Stimulated activated CD8-positive, alpha-beta memory T cell treated with anti-CD3 and anti-CD28 coated beads, Interleukin-15, amount 100 ng/mL, for 4 hours (primary cell): ENCODE measurements around the gene CNTNAP2.
"Not testable (repeated sequence)": the region's sequence is repeated elsewhere in the genome, so short reads cannot be mapped to it uniquely, and the experiment has no call there.

Experiments used
- DNase-seq, 2 donors: peaks; one replicate each; pipeline ENCODE4 v3.0.0-alpha.2; 2020; ENCODE audit warnings: low read depth in 2 of 2

The CNTNAP2 gene

GRCh38 chr7:148299350-148300276, 2183.0 kb downstream of the CNTNAP2 start:
- no peak for DNase-seq

DNA sequence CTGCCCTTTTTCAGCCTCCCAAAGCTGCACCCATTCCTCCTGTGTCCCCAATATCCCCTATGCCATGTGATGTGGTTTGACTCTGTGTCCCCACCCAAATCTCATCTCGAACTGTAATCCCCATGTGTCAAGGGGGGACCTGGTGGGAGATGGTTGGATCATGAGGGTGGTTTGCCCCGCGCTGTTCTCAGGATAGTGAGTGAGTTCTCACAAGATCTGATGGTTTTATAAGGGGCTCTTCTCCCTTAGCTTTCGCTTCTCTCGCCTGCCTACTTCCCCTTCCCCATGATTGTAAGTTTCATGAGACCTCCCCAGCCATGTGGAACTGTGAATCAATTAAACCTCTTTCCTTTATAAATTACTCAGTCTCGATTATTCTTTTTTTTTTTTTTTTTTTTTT, 2185.8 kb downstream of the CNTNAP2 start:
- not testable (repeated sequence) for DNase-seq

DNA sequence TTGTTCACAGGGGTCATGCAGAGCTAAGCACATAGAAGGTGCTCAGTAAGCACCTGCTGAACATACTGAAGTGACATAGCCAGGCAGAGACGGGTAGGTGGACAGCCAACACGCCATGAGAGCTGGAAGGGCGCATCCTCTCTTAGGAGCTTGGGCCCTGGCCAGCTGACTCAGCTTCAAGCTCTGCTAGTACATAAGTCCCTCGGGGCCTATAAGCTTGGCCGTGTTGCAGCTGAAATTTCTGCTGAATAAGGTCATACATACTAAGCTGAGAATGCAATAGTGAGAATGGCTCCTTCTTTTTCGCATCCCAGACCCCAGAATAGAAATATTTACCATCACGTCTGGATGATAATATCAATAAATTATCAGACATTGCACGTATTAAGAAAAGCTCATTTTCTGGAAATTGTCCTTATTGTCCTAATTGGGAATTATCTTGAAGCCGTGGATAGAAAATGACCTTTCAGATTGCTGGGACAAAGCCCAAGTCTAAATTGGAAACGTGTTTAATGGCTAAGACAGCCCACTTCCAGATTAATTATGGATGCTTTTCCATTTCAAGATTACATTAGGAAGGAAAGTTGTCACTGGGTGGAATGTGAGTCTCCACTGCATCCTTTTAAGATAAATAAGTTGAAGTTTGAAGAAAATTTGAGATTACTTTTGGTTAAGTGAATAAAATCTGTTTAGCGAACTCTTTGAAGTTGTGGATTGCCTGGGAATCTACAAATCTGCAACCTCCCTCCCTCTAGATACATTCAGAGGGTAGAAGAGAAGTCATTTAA, 2186.9 kb downstream of the CNTNAP2 start:
- DNase-seq: no peak

DNA sequence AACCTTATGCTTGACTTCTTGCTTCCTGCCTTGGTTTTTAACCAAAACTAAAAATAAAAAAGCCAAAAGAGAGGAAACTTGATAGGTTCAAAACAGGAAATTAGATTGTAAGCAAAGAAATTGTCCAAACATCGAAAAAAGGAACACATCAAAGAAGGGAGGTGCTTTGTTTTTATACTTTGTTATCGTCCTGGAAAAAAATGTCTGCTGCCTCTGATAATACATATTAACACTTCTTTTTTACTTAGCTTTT, 2187.4 kb downstream of the CNTNAP2 start:
- no peak for DNase-seq

DNA sequence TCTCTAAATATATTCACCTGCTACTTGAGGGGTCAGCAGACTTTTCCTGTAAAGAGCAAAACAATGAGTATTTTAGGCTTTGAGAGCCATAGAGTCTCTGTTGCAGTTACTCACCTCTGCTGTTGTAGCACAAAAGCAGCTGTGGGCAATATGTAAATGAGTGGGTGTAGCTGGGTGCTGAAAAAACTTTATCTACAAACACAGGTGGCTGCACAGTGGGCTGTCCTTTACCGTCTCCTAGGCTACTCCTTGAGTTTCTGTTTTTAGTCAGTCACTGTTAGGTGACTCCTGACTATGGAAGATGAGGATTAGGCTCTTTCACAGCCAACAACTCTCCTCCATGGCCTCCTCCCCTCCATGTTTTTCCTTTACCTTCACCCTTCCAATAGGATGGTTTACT, 2187.9 kb downstream of the CNTNAP2 start:
- DNase-seq: no peak

DNA sequence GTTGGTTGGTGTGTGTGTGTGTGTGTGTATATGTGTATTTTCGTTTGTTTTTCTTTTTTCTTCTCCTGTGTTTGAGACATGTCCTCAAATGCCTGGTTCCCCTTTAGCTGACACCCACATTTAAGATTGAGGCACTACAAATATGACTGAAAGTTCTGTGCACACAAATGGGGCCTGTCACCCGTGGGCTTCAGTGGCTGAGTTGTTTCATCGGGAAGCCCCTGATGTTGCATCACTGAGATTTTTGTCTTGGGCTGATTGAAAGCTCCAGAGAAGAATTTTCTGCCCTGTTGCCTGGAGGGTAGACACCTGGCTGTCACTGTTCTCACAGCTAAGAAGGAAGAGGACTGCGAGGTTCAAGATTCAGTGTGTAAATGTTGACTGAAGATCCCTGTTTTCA, 2190.2 kb downstream of the CNTNAP2 start:
- no peak for DNase-seq

- no peak for DNase-seq
Observed at GRCh38 chr7:148318102-148318811, 2201.7 kb downstream of the CNTNAP2 start.

GRCh38 chr7:148318838-148319237, 2202.2 kb downstream of the CNTNAP2 start:
- DNase-seq: no peak

GRCh38 chr7:148319316-148319808, 2202.8 kb downstream of the CNTNAP2 start:
- DNase-seq: no peak

GRCh38 chr7:148325208-148325607, 2208.6 kb downstream of the CNTNAP2 start:
- no peak for DNase-seq

- no peak for DNase-seq
Observed at GRCh38 chr7:148327379-148327778, 2210.8 kb downstream of the CNTNAP2 start.

DNA sequence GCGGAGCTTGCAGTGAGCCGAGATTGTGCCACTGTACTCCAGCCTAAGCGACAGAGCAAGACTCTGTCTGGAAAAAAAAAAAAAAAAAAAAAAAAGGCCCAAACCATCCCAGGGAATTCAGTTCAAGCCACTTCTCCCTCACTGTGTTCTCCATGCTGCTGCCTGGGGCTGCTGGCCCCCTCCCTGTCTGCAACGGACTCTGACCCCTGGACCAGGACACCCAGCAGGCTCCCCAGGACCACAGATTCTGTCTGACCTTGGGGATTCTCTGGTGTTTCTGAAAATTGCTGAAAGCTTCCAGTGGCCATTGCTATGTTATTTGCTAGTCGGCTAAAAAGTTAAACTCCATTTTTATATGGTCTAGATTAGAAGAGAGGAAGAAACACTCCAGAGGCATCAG, 2212.3 kb downstream of the CNTNAP2 start:
- DNase-seq: no peak

DNA sequence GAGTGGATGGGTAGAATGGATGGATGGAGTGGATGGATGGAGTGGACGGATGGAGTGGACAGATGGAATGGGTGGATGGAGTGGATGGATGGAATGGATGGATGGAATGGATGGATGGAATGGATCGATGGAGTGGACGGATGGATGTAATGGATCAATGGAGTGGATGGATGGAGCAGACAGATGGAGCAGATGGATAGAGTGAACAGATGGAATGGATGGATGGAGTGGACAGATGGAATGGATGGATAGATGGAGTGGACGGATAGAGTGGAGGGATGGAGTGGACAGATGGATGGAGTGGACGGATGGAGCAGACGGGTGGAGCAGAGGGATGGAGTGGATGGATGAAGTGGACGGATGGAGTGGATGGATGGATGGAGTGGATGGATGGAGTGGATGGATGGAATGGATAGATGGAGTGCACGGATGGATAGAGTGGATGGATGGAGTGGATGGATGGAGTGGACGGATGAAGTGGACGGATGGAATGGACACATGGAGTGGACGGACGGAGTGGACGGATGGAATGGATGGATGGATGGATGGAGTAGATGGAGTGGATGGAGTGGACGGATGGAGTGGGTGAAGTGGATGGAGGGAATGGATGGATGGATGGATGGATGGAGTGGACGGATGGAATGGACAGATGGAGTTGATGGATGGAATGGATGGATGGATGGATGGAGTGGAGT, 2213.7 kb downstream of the CNTNAP2 start:
- DNase-seq: no peak

DNA sequence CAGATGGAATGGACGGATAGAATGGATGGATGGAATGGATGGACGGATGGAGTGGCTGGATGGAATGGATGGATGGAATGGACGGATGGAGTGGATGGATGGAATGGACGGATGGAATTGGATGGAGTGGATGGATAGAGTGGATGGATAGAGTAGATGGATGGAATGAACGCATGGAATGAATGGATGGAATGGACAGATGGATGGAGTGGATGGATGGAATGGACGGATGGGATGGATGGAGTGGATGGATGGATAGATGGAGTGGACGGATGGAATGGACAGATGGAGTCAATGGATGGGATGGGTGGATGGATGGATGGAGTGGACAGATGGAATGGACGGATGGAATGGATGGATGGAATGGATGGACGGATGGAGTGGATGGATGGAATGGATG, 2214.2 kb downstream of the CNTNAP2 start:
- no peak for DNase-seq

- DNase-seq: not testable (repeated sequence)
Observed at GRCh38 chr7:148331456-148331855, 2214.9 kb downstream of the CNTNAP2 start.

DNA sequence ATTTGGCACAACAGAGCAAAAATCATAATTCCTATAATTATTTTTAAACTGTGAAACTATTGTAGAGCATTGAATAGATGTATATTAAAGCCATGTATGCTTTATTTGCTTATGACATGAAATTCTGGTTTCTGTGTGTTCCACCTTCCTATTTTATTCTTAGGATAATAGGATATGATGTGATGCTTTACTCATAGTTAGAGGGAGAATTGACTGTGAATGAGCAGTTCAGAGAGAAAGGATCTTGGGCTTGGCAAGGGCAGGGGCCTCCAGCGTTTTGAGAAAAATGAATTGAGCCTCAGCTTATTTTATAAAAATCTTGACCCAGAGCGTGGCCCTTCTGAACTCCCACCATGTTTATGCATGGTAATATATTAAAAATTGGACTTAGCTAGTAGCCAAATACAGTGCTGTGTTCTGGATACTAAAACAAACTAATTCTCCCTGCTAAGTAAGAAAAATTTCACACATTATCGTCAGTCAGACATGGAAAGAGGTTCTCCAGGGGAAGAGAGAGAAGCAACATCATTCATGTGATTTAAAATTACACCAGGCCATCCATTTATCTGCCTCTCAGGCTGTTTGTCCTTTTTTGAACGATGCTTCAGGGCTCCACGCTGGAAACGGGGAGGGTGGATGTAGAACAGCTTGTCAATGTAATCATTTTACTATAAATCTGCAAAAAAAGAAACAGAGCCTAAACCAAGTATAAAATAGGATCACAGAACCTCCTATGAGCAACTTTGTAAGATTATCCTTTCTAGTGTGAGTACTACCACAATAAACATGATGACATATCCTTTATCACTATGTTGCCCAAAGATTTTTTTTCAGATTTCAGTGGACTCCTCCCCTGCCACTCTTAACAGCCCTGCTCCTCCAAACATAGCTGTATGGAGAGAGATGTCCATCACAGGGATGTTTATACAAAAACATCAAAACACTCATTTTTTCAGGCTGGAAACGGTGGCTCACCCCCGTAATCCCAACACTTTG, 2215.9 kb downstream of the CNTNAP2 start:
- no peak for DNase-seq

- DNase-seq: no peak
Observed at GRCh38 chr7:148334441-148334956, 2217.9 kb downstream of the CNTNAP2 start.

GRCh38 chr7:148334959-148335577, 2218.5 kb downstream of the CNTNAP2 start:
- DNase-seq: no peak

- no peak for DNase-seq
Observed at GRCh38 chr7:148335790-148336189, 2219.2 kb downstream of the CNTNAP2 start.

DNA sequence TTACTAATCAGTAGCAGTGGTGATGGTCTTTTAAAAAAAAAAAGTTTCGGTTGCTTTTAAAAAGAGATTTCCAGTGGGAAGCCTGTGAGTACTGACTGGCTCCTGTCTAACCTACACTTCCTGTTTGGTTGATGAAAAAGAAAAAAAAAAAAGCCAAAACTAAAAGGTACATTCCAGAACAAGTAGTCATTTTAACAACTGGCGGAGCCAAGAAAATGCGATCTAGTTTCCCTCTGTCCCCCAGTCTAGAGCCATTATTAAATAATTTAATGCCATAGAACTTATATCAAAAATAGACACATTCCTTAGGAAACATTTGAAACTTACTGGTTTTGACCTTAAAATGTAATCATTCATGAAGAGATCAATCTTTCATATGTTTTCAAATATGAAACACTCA, 2219.8 kb downstream of the CNTNAP2 start:
- no peak for DNase-seq
